Ishikawa (cell line): ENCODE measurements around the gene CYTL1.

Source experiments
- CEBPB ChIP-seq: IDR thresholded peaks from 2 replicates; pipeline ENCODE4 v1.6.1; 2012
- EP300 ChIP-seq: IDR thresholded peaks from 2 replicates; pipeline ENCODE4 v1.6.1; 2012; ENCODE audit warnings: borderline replicate concordance
- FOXM1 ChIP-seq: IDR thresholded peaks from 2 replicates; pipeline ENCODE4 v1.6.1; 2012; ENCODE audit warnings: low read depth, borderline replicate concordance
- NFIC ChIP-seq: IDR thresholded peaks from 2 replicates; pipeline ENCODE4 v1.6.1; 2012
- RAD21 ChIP-seq: IDR thresholded peaks from 2 replicates; pipeline ENCODE4 v1.6.1; 2012; ENCODE audit warnings: low read depth
- REST ChIP-seq: IDR thresholded peaks from 2 replicates; pipeline ENCODE4 v1.6.1; 2012; ENCODE audit warnings: low read depth, mild to moderate bottlenecking
- TAF1 ChIP-seq: IDR thresholded peaks from 2 replicates; pipeline ENCODE4 v1.6.1; 2012; ENCODE audit warnings: low read depth, mild to moderate bottlenecking
- TCF12 ChIP-seq: IDR thresholded peaks from 2 replicates; pipeline ENCODE4 v1.6.1; 2012; ENCODE audit warnings: low read depth
- TEAD4 ChIP-seq: IDR thresholded peaks from 2 replicates; pipeline ENCODE4 v1.6.1; 2012
- YY1 ChIP-seq: IDR thresholded peaks from 2 replicates; pipeline ENCODE4 v1.6.1; 2012; ENCODE audit warnings: low read depth
- TF ChIP-seq, protein P1 (sequence below): IDR thresholded peaks from 2 replicates; pipeline ENCODE4 v1.6.1; 2012
- TF ChIP-seq, protein P2 (sequence below): IDR thresholded peaks from 2 replicates; pipeline ENCODE4 v1.6.1; 2012

DNA sequence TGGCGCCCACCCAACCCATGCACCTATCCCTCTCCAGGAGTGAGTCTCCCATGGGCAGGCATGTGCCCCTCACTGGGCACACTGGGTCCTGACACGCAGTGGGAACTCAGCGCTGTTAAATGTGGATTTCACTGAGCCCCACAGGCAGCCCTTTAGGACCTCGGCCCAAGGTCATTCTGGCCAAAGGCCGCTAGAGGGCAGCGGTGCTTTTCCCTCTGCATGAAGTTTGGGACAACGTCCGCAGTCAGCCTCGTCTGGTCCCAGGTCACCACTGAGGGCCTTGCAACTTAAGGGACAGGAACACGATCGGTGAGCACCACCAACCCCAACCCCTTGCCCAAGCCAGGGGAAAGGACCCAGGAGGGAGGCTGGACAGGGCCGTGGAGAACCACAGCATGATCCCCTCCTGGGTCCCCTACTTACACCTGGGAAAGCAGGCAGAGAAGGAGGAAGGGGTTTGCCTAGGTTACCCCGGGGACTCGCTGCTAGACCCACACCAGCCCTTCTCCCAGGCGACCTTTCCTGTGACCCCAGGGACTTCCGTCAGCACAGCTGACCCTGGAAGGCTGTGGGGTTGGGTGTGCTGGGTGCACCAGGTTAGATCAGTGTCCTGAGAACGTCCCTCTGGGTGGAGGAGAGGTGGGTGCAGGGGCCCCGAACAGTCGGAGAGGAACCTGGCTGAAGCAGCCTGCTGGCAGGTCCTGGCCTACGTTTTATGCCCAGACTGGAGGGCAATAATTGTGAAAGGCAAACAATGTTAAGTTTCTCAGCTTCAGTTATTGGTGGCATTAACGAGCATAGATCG, 24.0 kb downstream of the CYTL1 start:
- TF ChIP-seq RAD21 (peak; percentile 93), EP300 (no peak), TAF1 (no peak), NFIC (no peak), TCF12 (no peak), YY1 (no peak), FOXM1 (no peak), CEBPB (no peak), TEAD4 (no peak), REST (no peak)
- TF ChIP-seq, protein P1, sequence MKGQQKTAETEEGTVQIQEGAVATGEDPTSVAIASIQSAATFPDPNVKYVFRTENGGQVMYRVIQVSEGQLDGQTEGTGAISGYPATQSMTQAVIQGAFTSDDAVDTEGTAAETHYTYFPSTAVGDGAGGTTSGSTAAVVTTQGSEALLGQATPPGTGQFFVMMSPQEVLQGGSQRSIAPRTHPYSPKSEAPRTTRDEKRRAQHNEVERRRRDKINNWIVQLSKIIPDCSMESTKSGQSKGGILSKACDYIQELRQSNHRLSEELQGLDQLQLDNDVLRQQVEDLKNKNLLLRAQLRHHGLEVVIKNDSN, result no peak
- TF ChIP-seq, protein P2, sequence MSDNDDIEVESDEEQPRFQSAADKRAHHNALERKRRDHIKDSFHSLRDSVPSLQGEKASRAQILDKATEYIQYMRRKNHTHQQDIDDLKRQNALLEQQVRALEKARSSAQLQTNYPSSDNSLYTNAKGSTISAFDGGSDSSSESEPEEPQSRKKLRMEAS, result no peak
